Forelimb muscle (tissue), 1 donor: ENCODE data around the gene PCGF1. TPM values are rescaled to one million over a fixed set of nuclear protein-coding genes. Genes with fewer than 3 reads are reported as not detected.

Source experiments
- DNase-seq: peaks from one replicate; pipeline ENCODE4 v3.0.0-alpha.2; 2013; ENCODE audit warnings: low read depth
- polyA plus RNA-seq: library from polyadenylated mRNA; unstranded; fragments of 120-200 nt; gene quantifications from one replicate; pipeline ENCODE4 v1.2.1, GENCODE V29; 2013; ENCODE audit not compliant: insufficient read length

Gene PCGF1
- polyA plus RNA-seq, 1 donor: 14.1 TPM

DNA sequence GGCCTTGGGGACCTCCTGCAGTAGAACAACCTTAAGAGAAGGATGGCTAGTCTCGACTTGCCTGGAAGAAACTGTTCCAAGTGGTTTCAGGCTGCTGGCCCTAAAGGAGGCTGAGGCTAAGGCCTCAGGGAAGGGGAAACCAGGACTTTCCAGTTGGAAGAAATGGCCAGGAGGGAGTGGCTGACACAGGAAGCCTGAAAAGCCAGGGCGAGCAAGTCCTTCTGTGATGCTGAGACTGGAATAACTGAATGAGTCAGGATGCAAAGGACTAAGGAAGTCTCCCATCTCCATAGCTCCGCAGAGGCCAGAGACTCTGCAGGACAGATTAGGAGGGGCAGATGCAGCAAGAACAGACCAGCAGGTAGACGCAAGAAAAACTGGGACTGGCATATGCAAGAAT lies 29.6 kb upstream of the PCGF1 start:
- DNase-seq: no peak

DNA sequence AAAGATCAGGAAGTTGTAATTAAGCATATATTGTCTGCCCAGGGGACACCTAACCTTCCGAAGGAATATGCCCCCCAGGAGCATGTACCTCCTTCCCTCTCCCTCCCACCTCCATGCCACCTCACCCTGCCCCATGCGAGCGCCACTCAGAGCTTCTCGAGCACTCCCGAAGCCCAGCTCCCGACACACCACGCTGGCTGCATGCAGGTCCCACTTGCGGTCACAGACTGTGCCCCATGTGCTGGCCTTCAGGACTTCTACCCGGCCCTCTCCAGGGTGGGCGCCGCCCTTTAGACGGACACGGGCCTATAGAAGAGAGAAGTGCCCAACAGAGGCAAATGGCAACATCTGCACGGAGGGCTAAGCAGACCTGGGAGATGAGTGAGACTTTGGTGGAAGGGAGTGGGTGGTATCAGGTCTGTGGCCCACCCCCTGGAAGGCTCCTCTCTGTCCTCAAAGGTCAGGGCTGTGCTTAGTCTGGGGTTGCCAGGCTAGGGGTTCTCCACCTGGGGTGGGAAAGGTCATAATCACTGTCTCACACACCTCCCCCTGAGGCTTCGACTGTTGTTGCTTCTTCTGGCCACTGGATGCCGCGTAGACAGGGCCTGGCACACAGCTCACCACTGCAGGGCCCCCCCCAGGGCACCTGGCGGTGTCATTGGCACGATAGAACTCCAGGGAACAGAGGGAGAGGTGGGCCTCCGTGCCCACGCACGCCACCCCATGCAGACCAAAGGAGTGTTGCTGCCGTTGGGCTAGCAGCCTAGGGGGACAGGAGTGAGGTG lies 28.9 kb upstream of the PCGF1 start:
- no peak for DNase-seq

GRCh38 chr2:74535440-74535965 lies 28.0 kb upstream of the PCGF1 start:
- DNase-seq: no peak

DNA sequence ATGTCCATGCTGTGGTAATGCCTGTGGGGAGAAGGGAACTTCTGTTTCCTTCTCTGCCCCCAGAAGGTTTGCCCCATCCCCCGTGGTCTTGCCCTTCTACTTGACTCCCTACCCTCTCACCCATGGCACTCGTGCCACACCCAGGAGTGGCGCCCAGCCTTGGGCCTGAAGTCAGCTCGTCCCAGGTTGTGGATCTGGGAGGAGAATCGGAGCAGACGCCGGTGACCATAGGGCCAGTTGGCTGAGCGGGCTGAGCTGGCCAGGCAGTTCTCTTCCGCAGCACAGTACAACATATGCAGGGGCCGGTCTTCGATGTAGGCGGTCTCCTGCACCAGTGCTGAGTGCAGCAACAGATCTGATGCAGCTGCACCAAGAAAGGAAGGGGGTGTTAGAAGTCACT lies 26.9 kb upstream of the PCGF1 start:
- DNase-seq: no peak

GRCh38 chr2:74533464-74533863 lies 26.0 kb upstream of the PCGF1 start:
- no peak for DNase-seq

- DNase-seq: no peak
Observed at GRCh38 chr2:74532222-74532621, 24.7 kb upstream of the PCGF1 start.

DNA sequence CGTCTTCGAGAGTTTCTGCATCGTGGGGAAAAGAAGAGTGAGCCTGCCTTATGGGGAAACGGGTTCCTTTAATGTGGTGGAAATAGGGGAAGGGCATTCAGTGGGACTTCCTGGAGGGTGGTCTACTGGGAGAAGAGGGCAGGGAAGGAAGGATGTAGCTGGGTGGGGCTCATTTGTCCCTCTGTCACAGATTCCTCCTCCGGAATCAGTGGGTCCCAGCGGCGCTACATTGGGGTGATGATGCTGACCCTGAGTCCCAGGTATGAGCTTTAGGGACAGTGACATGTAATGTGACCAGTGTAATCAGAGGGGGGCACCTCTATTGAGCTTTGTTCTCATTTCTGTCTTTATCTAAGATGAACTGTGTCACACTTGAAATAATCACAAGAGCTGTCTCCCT lies 24.2 kb upstream of the PCGF1 start:
- DNase-seq: no peak

GRCh38 chr2:74530239-74531187 lies 23.0 kb upstream of the PCGF1 start:
- DNase-seq: no peak

DNA sequence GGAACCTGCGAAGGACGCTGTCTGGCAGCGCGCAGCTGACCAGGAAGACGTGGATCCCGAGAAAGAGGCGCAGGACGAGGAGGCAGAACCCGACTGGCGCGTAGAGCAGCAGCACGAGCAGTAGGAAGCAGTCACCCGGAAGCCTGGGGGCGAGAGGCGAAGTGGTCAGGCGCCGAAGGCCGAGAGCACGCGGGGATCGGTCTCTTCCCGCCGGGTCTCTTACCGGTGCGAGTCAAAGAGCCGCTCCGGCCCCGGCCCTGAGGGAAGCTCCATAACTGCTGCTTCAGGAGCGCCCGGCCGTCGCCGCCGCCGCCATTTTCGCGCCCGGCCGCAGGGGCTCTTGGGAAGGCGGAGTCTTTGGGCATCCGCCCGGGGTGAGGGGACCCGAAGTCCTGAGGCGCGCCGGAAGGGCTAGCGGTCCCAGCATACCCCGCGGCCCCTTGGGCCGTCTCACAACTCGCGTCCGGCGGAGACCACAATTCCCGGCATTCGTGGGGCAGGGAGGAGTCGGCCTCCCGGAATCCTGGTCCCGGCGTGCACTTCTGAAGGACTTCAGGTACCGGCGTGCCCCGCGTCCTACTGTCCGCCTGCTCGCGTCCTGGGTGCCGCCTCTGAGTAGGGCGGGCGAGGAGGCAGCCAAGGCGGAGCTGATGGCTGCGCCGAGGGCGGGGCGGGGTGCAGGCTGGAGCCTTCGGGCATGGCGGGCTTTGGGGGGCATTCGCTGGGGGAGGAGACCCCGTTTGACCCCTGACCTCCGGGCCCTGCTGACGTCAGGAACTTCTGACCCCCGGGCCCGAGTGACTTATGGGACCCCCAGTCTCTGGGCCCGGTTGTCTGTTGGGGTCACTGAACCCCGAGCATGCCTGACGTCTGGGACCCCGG lies 22.1 kb upstream of the PCGF1 start, which contains the start of the genes AUP1 and HTRA2:
Gene AUP1, minus strand, starts transcription at position 350 of the 882 bp plus-strand sequence. Its CDS starts 77 bp downstream, at position 273.
Gene HTRA2, plus strand, starts transcription at position 577 of the 882 bp plus-strand sequence. Its CDS starts 74 bp downstream, at position 651.
- DNase-seq: peak; percentile 96

DNA sequence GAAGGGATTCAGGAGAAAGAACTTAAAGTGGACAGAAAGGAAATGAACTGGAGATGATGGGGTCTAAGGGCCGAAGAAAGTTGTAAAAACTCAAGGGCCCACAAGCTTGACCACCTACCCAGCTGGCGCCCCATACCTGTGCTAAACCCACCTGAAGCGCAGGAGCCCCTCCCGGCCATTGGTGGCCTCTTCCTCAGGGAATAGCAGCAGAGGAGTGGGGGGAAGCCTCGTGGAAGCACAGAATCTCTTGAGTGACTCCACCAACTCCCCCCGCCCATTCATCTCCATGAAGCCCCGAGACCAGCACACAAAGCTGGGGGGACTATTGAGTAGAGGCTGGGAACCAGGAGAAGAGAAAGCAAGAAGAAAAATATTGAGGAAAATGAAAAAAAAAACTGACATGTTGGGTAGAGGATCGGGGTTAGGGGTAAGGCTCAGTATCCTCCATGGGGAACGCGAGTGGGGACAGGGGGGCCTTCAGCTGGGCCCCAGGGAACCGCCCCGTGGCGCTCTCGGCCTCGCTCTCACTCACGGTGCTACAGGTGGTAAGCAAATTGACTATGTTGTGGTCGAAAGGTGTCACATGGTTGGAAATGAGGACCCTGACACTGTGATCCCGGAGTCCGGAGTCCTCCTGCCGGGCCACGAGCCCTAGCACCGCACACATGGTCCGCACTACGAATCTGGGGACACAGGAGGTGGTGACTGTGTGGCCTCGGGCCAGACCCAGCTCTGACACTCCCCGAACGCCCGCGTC lies 21.3 kb upstream of the PCGF1 start:
- DNase-seq: no peak

- no peak for DNase-seq
Observed at GRCh38 chr2:74527741-74528140, 20.2 kb upstream of the PCGF1 start.

DNA sequence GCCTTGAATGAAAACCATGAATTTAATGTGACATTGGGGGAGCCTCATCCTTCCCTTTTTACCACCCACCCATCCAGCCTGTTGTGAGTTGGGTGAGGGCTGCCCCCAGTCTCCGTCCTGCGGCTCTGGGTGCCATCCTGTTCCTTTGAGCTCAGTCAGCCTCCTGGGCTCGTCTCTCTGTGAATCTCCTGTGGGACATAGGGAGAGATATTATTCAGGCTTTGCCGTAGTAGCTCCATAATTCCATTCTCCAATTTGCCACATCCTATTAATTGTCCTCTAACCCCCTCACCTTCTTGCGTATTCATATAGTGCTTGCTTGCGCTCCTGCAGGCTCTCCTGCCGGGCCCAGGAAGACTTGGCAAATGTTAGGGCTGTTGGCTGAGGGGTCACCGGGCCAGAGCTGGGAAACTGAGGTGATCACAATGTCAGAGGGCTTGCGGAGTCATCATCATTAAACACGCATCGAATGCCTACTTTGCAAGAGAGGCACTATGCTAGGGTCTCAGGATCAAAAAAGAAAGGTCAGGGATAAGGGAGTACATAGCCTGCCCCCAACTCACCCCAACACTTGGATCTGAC lies 19.2 kb upstream of the PCGF1 start:
- DNase-seq: no peak

DNA sequence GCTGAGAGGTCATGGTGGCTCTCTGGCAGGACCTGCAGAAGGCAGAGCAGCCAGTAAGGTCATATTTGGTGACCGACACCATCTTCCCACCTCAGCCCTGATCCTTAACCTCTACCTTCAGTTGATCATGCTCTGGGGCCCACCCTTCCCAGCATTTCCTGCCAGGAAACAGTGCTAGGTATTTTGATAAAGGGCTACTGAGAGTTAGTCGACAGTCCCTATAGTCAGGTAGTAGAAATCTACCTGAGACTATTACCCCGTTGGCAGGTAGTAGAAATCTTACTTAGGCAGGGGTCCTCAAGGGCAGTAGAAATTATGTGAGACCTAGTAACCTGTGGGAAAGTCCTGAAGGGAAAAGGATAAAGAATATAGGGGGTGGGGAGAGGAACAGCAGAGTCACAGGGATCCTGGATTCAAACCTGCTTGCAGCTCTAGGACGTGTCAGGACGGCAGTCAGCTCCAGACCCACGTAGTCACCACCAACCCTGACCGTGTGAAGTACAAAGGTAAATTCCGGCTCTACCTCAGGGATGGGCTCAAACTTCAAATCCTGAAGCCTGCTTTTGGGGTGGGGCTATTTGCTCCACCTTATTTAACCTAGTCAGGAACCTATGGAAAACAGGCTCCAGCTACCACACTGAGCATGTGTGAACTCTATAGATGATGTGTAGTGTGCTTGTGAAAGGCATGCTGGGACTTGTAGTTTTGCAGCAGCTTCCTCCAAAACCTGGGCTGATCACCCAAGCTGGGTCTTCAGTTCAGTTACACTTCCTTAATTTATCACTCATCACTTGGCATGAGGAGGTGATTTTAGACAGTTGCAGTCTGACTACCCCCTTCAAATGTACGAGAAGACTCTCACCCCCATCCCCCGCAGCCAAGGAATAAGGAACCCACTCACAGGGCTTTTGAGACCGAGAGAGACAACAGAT lies 18.5 kb upstream of the PCGF1 start, which contains the start of gene DQX1:
Gene DQX1, minus strand, starts transcription at position 515 of the 932 bp plus-strand sequence. Its CDS starts 502 bp downstream, at position 13.
- no peak for DNase-seq

DNA sequence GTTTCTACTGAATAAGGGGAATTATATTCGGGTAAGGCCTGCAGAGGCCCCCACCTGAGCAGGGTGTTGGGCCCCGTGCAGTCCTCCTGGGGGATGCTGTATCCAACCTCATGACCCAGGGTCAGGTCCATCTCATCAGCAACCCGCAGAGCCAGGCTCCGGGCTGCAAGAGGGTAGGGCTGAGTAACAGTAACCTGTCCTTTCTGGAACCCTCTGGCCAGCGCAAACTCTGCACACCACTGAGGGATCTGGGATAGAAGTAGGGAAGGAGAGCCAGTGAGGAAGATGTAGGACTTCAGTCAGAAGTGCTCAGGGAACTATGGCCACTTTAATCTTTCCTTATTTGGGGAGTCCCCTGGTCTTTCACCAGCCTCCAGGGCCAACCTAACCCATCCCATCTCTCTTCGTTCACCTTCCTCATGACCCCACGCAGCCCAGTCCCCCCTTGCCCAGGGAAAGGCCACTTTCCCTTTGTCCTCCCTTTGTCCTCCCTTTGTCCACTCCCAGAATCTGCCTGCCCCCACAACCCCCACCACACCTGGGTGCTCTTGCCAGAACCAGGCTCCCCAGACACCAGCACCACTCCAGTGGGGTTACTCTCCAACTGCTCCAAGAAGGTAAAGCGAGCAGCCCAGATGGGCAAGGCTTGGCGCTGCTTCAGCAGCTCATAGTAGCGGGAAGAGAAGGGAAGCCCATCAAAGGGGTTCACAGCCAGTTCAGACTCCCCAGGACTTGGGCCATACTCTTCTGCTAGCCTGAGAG lies 17.6 kb upstream of the PCGF1 start:
- no peak for DNase-seq

DNA sequence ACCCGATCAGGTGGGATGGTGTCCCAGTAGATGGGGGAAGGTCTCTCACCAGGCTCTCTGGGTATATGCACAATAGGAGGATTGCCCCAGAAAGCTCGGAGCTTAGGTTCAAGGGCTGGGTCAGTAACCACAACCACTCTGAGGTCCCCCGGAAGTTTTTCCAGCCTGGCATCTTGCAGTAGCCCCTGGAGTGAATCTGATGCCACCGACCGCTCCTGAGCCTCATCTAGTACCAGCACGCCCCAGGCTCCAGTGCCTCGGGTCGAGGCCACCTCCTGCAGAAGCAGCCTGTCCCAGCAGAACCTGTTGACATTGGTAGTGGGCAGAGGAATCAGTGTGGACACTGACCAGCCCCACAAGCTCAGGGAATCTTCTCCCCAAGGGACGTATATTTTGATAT lies 16.5 kb upstream of the PCGF1 start:
- no peak for DNase-seq

GRCh38 chr2:74522516-74522915 lies 15.0 kb upstream of the PCGF1 start:
- no peak for DNase-seq

DNA sequence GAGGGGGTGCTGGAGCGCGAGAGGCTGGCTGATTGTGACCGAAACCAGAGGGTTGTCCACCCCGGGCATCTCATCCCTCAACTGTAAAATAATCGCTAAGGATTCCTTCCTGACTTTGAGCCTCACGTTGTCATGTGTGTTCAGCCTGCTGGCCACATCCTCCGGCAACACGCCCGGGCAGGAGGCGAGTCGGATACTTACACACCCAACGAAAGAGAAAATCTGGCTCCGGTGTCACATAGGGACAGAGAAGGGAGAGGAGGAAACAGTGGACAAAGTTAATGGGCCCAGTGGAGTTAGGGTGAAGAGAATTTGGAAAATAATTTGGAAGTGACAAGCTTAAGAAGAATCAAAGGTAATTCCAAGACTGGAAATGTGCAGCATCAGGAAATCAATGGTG lies 9.2 kb upstream of the PCGF1 start:
- no peak for DNase-seq

- no peak for DNase-seq
Observed at GRCh38 chr2:74515981-74516633, 8.6 kb upstream of the PCGF1 start.
